ENCODE results near the gene KAT6B. TPM values are rescaled to one million over a fixed set of nuclear protein-coding genes. Genes with fewer than 3 reads are reported as not detected.

KAT6B gene
- total and polyA plus RNA-seq, 8 donors: 27.6 to 48.1 (median 42.3) TPM

DNA sequence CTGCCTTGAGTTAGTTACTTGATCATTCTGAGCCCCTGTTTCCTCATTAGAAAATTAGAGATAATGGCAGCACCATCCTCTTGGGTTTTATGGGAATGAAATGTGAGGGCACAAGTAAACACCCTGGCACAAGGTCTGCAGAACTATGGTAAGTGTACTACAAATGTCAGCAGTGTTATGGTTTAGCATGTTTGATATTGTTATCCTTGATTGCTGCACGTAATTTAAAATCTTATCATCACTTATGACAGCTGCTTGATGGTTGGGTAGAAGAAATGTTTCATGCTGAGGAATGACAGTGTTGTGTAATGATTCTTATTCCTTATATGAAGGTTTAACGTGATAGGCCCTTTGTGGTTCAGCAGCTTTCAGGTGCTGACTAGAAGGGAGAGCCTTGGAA, 134.3 kb downstream of the KAT6B start:
- Histone ChIP-seq H3K27me3 (no peaks in the 10 kb centered on the region), H3K9me3 (no peaks in the 10 kb centered on the region), H3K4me3 (no peak overlapping the region), H3K36me3 (no peaks in the 10 kb centered on the region), H3K4me1 (no peaks in the 10 kb centered on the region), H3K27ac (no peak overlapping the region)
- TF ChIP-seq, protein P1, sequence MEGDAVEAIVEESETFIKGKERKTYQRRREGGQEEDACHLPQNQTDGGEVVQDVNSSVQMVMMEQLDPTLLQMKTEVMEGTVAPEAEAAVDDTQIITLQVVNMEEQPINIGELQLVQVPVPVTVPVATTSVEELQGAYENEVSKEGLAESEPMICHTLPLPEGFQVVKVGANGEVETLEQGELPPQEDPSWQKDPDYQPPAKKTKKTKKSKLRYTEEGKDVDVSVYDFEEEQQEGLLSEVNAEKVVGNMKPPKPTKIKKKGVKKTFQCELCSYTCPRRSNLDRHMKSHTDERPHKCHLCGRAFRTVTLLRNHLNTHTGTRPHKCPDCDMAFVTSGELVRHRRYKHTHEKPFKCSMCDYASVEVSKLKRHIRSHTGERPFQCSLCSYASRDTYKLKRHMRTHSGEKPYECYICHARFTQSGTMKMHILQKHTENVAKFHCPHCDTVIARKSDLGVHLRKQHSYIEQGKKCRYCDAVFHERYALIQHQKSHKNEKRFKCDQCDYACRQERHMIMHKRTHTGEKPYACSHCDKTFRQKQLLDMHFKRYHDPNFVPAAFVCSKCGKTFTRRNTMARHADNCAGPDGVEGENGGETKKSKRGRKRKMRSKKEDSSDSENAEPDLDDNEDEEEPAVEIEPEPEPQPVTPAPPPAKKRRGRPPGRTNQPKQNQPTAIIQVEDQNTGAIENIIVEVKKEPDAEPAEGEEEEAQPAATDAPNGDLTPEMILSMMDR (IDR thresholded peaks at IDR 0.05): no peak
- intact Hi-C loops (cut with DNase I): no loop called here
- DNase-seq (no peak), ATAC-seq (no peak)

DNA sequence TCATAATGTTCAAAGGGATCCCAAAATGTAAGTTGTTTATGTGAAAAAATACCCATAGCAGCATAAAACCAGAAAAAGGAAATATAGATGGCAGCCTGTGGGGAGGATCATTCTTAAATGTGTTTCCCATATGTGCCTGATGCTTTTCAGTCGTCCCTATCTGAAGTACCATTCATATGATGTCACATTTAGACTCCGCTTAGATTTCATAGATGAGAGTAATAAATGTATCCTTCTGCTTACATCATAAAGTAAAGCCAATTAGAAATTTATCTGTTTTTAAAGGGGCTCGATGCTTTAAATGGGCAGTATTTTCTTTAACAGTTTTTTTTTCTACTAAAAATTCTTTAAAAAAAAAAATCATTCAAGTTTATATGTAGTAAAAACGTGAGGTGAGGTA, 136.1 kb downstream of the KAT6B start:
- intact Hi-C loops (cut with DNase I): no loop called here
- H3K36me3 ChIP-seq: no peaks in the 10 kb centered on the region
- no peak overlapping the region for H3K27ac ChIP-seq
- no peak for DNase-seq
- no peak overlapping the region for H3K4me3 ChIP-seq
- H3K9me3 ChIP-seq: no peaks in the 10 kb centered on the region
- no peaks in the 10 kb centered on the region for H3K27me3 ChIP-seq
- TF ChIP-seq, protein P1 (IDR thresholded peaks at IDR 0.05): no peak
- peaks cover 0 to under 1% of the 10 kb centered on the region in 2 donors for H3K4me1 ChIP-seq
- ATAC-seq: no peak

- no peak for ATAC-seq
- no peak overlapping the region for H3K4me3 ChIP-seq
- TF ChIP-seq, protein P1 (IDR thresholded peaks at IDR 0.05): no peak
Measured at GRCh38 chr10:74963549-74963948, 137.1 kb downstream of the KAT6B start.

DNA sequence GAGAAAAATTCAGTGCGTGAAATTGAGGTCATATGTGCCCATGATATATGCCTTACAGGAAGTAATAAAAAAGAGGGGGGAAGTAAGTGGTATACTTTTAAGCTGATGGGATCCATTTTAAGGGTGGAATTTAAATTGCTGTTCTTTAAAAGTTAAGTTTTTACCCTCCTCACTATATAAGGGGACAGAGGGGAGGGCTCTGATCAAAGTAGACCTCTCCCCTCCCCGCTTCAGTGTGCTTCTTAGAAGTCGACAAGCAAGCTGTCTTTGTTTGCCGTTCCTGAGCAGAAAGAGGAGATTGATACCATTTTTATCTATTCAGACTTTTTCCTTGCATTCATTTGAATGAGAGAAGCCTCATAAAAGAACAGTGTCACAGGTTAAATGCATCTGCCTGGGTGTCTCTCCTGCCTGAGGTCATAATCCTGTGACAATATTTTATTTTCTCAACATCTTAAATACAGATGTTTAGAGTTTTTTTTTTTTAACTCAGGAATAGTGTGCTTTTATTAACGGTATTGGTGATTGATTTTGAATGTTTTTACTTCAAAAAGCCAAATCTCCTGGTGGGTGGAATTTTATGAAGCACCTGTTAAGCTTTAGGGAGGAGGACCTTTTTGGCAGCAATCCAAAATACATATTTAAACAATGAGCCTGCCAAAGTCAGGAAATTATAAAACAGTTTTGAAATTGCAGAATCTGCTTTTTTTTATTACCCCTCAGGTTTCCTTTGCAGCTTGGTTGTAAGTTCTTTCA, 141.7 kb downstream of the KAT6B start:
- intact Hi-C loops (cut with DNase I): no loop called here
- TF ChIP-seq, protein P1 (IDR thresholded peaks at IDR 0.05): no peak
- DNase-seq (peak in 2 of 4 donors; percentile 13 to 25), ATAC-seq (peak; percentile 53)
- Histone ChIP-seq H3K36me3 (no peaks in the 10 kb centered on the region), H3K27ac (no peak overlapping the region), H3K27me3 (no peaks in the 10 kb centered on the region), H3K4me1 (peaks cover 0 to 18% of the 10 kb centered on the region in 2 donors), H3K9me3 (no peaks in the 10 kb centered on the region), H3K4me3 (no peak overlapping the region)

More at GRCh38 chr10:74963549-74963948, 137.1 kb downstream of the KAT6B start:
- H3K27ac ChIP-seq: no peak overlapping the region
- no peaks in the 10 kb centered on the region for H3K9me3 ChIP-seq
- DNase-seq: no peak
- H3K4me1 ChIP-seq: peaks cover 0 to 11% of the 10 kb centered on the region in 2 donors
- intact Hi-C loops (cut with DNase I): no loop called here
- H3K27me3 ChIP-seq: no peaks in the 10 kb centered on the region
- H3K36me3 ChIP-seq: no peaks in the 10 kb centered on the region

- no peak overlapping the region for H3K4me3 ChIP-seq
- intact Hi-C loops (cut with DNase I): no loop called here
- DNase-seq: no peak
- no peak overlapping the region for H3K27ac ChIP-seq
- H3K4me1 ChIP-seq: peaks cover 0 to 18% of the 10 kb centered on the region in 2 donors
- peak; percentile 49 for ATAC-seq
- no peaks in the 10 kb centered on the region for H3K36me3 ChIP-seq
- TF ChIP-seq, protein P1 (IDR thresholded peaks at IDR 0.05): no peak
- H3K9me3 ChIP-seq: no peaks in the 10 kb centered on the region
- no peaks in the 10 kb centered on the region for H3K27me3 ChIP-seq
Measured at GRCh38 chr10:74968667-74969061, 142.3 kb downstream of the KAT6B start.

Measured in left lung (tissue), 10 donors.